AML-193 (cell line): Measurements from ENCODE around the gene FOXN4.

Experiments
- DNase-seq, 2 experiments: peaks; one replicate each; lab custom pipeline; 2025; lab: John Stamatoyannopoulos, UW

The FOXN4 gene

DNA sequence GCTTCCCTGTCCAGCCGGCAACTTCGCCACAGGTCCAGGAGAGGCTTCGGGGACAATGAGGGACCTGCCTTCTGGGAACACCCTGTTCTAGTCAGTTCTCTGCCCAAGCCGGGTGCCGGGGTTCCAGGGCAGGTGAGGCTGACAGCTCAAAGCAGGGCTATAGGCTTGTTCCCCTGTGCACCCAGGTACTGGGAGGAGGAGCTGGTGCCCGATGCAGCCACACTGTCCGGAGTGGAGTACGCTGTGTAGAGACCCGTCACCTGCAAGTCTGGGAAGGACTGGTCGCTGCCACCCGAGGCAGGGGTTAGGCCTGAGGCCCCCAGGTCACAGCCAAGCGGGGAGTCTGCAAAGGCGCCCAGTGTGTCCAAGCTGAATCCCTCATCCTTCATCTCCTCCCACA, 29.6 kb downstream of the FOXN4 start:
- no peak for DNase-seq

DNA sequence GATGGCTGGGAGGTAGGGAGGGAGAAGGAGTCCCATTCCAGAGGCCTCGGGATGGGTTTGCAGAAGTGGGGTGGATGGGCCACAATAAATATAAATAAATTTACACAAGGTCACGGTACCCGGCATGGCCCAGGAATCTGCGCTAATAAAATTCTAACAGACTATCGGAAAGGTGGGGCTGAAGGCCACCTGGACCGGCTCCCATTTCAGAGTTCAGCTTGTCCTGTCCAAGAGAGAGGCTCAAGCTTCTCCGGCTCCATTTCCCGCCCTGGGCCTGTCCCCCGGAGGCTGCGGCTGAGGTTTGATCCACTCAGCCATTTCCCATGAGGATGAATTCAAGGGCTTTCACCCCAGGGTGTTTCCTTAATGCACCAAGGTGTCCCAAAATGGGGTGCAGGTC, 30.2 kb downstream of the FOXN4 start:
- no peak for DNase-seq

DNA sequence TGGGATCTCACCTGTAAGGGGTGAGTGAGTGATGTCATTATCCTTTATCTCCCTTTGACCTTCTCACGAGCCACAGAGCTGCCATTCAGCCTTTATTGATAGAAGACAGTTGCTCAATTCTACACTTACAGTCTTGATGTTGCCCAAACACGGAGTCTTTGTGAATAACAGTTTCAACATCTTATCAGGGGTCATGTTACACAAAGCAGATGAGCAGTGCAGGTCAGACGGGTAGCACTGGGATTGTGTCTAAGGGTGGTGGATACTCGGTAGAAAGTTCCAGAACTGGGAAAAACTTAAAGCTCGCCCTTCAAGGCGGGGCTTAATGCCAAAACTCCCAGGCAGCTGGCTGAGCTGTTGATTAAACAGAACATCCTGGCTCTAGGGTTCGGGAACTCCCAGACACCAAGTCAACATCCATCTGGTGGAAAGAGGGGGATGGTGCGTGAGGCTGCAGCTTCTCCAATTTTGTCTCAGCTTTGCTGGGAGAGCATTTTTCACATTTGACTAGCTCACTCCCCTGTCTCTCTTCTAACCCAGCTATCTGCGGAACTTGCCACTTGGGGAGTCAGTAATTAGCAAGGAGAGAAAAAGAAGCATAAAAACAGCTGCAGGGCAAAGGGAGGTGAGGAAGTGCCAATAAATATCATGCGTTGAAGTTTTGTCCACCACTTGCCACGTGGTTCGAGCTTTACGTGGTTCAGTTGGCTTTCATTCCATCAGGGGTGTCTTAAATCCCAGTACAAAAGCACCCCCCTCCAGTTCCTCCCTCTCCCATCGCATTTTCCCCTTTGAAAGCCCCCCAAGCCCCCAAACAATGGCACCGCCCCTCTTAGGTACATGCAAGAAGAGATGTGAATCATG, 31.0 kb downstream of the FOXN4 start:
- no peak for DNase-seq

DNA sequence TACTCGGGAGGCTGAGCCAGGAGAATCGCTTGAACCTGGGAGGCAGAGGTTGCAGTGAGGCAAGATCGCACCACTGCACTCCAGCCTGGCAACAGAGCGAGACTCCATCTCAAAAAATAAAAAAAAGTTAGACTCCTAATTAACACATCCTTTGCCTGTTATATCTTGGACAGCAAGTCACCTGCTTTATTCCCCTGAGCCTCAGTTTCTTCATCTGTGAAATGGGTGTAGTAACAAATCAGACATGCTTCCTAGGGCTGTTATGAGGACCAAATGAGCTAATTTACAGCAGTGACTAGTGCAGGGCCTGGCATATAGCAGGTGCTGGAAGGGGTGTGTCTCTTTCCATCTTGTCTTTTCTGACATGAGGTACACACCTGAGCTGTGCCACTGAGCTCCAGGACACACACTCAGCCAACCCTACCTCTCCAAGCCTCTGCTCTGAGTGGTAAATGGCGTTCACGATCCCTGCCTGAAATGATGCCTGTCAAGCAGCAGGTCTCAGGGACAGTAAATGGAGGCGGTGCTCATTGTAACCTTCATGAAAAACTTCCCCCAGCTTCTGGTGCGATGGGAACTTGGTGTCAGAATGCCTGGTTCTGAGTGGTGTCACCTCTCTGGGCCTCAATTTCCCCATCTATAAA, 31.7 kb downstream of the FOXN4 start:
- no peak for DNase-seq

DNA sequence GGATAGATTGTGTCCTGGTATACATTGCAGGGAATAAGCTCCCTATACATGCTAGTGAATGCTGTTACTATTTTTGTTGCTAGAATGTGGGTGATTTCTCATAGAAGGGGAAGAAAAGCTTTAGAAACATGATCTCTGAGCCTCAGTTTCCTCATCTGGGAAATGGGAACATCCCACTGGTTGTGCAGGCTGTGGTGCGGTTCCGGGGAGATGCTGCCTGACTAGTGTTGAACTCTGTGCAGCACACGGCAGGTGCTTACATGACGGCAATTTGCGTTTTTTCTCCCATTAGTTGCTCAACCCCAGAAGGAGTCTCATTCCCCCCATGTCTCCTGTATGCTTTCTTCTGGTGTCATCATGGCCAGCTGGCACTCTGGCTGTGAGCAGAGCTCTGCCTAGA, 32.9 kb downstream of the FOXN4 start:
- DNase-seq: no peak

DNA sequence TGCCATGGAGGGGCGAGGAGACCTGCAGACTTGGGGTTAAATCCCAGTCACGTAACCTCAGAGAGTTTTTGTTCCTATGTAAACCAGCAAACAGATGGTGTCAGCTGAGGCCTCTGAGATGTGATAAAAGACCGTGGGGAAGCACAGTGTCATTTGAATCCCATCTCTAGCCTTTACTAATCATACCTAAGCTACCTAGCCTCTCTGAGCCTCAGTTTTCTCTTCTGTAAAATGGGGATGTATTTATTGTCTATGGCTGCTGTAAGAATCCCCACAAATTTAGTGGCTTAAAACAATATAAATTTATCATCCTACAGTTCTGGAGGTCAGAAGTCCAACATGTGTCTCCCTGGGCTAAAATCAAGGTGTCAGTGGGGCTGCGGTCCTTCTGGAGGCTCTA, 33.9 kb downstream of the FOXN4 start:
- no peak for DNase-seq

DNA sequence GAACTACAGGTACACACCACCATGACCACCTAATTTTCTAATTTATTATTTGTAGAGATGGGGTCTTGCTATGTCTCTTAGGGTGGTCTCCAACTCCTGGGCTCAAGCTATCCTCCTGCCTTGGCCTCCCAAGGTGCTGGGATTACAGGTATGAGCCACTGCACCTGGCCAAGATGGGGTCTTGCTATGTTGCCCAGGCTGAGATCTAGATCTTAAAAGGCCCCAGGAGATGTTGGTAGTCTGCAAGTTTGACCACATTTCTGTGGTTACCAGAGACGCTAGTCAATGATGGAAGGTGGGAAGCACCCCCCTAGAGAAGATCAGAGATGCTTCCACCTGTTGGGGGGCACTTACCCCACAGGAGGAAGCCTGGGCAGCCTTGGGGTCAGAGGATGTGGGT, 34.7 kb downstream of the FOXN4 start:
- no peak for DNase-seq

DNA sequence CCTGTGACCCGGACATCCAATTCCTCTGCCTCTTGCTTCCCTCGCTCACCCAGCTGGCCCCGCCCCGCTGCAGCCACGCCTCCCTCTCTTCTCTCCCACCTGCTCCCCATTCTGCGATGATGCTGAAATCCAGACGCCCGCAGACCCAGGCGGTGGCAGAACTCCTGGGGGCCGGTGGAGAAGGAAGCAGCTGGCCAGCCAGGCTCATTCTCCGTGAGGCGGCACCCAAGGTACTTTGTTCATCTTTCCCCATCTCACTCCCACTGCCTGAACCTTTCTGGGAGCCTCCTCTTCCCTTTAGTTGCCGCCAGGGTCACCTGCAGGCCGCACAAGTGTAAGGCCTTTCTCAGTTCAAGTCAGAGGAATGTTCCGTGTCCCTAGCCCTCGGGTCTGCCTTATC, 35.7 kb downstream of the FOXN4 start:
- DNase-seq: no peak

DNA sequence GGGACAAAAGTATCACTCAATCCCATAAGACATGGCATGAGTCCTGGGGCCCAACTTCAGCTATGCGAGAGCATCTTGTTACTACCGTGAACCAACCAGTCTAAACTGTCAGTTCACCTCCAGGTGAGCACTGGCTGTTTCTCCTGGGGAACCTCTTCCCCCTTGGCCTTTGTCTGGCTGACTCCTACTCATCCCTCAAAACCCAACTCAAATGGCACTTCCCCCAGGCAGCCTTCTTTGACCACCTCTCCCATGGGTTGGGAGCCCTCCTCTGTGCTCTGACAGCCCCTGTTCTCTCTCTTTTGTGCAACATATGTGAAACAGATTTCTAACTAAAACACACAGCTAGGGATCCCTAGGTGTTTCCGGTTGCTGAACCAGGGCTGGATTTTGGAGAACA, 37.7 kb downstream of the FOXN4 start:
- no peak for DNase-seq

DNA sequence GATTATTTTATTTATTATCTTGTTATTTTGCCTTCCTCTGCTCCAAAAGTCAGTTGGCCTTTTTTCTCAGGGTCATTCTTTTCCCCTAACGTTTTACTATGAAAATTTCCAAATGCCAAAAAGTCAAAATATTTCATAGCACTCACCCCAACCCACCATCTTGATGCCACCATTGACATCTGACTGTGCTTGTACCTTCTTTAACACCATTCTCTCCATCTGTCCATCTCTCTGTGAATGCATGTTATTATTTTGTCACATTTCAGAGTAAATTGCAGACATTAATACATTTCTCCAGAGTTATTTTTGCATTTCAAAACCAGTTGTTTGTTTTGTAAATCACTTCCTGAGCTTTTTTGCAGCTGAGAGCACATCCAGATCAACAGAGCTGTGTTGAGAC, 38.6 kb downstream of the FOXN4 start:
- DNase-seq: no peak

DNA sequence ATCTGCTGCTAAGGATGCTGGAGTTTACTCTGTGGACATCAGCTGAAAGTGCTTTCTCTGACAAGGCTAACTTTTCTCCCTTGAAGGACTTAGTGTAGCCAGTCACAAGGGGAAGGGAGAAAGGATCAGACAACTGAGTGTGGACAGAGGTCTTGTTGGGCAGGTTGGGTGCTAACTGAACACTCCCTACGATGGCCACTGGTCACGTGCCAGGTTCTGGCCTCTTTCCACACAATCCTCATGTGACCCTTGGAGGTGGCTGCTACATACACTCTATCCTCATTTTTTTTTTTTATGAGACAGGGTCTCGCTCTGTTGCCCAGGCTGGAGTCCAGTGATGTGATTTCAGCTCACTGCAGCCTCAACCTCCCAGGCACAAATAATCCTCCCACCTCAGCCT, 39.7 kb downstream of the FOXN4 start:
- no peak for DNase-seq

DNA sequence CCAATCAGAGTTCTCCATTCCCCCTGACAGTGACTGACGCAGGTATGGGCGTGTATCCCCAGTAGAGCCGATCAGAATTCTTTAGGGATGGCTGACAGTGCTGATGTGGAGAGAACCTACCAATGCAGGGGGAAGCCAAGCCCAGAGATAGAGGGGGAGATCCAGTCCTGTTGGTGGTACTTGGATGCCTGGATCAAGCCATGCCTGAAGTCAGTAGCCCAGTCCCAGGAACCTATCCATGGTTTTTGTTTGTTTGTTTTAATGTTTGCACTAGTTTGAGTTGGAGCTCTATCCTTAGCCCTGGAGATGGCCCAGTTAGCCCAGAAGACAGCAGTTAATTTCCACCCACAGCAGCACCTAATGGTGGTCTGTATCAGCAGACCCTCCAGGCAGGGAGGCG, 40.2 kb downstream of the FOXN4 start:
- DNase-seq: no peak

DNA sequence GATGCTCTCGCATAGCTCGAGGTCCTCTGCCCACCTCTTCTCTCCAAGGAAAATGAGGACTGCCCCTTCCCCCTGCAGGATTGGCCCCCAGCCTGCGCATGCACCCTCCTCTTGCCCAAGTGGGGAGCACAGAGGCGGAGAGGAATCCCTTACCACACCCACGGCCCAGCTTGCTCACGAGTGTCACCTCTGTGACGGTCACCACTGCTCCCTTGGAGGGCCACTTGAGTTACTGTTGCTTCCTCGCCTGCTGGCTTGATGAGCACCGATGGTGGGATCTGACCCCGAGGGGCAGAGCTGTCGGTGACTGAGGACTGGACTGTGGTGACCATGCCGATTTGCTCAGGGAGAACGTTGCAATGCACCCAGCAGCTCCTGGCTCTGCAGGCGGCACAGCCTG, 41.7 kb downstream of the FOXN4 start:
- DNase-seq: no peak

DNA sequence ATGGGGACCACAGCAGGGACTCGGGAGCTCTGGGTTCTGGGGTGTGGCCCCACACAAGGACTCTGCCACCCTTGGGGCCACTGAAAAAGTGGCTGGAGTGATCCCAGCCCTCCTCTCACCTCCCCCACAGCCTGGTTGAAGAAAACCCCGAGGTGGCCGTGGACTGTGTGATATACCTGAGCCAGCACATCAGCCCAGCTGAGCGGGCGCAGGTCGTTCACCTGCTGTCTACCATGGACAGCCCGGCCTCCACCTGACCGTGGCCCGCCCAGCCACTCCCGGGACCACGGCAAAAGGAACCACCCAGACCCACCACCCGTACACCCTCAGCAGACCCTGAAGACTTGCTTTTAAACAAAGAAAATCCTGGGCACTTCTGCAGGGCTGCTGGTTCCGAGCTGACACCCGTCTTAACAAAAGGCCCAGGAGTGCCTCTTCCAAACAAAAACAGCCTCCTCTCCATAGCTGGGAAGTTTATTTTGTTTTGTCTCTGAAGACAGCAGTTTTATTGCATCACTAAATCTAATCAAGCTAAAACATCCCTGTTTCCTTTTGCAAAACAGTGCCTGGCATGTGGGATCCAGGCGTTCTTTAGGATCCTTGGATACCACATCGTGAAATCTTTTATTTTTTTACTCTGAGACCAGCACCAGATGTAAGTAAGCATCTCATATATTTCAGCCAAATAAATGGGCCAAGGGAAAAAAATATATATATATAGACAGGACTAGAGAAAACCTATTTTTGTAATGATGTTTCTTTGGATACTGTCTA, 42.8 kb downstream of the FOXN4 start:
- DNase-seq: no peak

DNA sequence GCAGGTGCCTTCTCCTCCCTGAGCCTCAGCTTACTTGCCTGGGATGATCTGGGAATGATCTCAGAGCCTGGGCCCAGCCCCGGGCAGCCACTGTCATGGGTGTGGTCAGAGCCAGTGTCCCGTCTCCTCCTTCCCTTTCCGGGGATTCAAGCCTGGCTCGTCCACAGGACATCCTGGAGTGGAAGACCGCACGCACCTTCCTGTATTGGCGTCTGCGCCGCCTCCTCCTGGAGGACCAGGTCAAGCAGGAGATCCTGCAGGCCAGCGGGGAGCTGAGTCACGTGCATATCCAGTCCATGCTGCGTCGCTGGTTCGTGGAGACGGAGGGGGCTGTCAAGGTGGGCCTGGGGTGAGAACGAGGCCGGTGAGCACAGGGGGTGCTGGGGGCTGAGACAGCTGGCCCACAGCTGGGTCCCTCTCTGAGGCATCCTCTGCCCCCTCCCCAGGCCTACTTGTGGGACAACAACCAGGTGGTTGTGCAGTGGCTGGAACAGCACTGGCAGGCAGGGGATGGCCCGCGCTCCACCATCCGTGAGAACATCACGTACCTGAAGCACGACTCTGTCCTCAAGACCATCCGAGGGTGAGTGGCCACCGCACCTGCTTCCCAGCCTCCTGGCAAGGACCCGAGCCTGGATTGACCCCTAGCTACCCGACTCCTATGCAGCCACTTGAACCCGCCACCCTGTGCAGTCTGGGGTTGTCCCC, 44.0 kb downstream of the FOXN4 start:
- DNase-seq: no peak

DNA sequence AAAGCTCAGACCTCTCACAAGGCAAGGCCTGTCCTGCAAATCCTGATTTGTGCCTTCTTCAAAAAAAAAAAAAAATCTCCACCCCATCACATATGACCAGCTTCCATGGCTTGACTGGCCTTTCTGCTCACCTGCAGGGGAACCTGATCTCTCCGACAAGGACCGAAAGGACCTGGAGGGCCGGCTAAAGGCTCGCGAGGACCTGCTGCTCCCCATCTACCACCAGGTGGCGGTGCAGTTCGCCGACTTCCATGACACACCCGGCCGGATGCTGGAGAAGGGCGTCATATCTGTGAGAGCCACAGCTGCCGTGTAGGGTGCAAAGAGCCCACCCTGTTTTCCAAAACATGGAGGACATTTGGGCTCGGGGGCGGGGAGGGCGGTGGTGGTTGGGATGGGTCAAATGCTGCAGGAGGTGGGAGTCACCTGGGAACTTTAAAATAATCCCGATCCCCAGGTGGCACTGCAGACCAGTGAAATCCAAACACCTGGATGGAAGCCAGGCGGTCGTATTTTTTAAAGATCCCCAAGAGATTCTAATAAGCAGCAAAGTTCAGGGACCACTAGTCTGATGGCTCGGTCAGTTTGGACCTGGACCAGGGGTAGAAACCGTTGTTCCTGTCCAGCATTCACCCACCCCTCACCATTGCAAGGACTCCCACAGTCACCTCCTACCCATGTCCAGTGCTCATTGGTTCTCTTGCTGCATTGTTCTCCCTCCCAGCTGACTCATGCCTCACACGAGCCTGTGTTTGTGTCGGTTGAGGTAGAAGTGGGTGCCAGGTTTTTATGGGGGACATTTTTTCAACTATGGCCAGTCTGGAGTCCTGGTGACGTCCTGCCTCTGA, 44.8 kb downstream of the FOXN4 start:
- peak; percentile 6 to 30 for DNase-seq

DNA sequence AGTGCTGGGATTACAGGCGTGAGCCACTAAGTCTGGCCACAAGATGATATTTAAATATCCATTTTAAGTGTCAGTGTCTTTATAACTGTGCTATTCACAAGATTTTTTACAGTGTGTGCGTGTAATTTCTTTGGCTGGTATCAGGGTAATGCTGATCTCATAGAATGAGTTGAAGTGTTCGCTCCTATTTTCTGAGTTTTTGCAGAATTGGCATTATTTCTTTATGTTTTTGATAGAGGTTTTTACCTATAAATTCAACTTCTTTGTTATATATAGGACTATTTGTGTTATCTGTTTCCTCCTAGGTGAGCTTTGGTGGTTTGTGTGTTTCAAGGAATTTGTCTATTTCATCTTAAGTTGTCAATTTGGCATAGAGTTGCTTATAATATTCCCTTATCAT, 45.6 kb downstream of the FOXN4 start:
- DNase-seq: no peak

DNA sequence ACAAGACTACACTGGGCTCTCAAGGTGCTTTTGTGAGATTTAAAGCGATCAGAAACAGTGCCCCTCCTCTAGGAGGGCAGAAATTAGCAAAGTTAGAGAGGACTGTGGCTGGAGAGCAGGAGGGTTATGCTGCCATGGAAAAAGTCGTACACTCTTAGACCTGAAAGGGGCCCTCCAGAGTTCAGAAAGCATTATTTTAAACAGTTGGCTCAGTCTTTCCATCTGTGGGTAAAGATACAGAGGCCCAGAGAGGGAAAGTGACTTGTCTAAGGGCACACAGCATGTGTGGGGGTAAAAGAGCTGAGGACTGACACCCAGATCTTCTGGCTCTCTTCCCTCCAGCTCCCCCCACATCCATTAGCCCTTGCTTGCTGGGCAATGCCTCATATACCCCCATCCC, 47.1 kb downstream of the FOXN4 start:
- no peak for DNase-seq

DNA sequence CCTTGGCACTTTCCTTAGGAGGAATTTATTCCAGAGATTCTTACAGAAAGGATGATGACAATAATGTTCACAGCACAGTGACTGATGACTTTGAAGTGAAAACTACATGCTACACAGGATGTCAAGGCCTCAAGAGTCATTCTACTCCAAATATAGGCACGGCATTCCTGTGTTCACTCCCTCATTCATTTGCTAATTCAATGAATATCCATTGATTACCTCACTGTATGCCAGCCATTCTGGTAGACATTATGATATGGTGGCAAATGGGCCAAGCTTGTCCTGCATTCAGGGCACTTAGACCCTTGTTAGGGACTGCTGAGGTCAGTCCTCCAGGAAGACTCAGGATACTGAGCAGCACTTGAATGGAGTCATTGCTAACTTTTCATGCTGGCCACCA, 48.0 kb downstream of the FOXN4 start:
- DNase-seq: no peak

DNA sequence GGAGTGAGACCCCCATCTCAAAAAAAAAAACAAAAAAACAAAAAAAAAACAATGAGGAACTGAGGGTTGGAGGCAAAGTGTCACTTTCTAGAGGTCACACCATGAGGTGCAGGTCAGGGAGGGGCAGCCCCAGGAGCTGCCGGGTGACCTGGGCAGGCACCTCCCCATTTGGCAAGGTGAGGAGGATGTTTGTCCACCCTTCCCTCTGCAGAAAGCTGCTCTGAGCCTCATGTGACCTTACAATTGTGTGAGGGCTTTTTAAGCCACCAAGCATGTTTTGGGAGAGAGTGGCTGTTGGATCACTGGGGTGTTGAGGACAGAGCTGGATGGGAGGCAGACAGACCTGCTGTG, 49.6 kb downstream of the FOXN4 start:
- DNase-seq: no peak
